Rectal smooth muscle tissue (tissue), 1 donor: ENCODE measurements around the gene SLC47A1.
"Not testable (repeated sequence)": the region's sequence is repeated elsewhere in the genome, so short reads cannot be mapped to it uniquely, and the experiment has no call there.

ENCODE experiments used
- H3K27ac ChIP-seq: one replicate; pipeline ENCODE4 v1.7.0; 2013; ENCODE audit warnings: low read depth, low read length, inconsistent platforms
- H3K27me3 ChIP-seq: one replicate; pipeline ENCODE4 v1.7.0; 2013; ENCODE audit warnings: low read length; ENCODE audit not compliant: control insufficient read depth, insufficient read depth
- H3K36me3 ChIP-seq: one replicate; pipeline ENCODE4 v1.7.0; 2013; ENCODE audit warnings: low read length; ENCODE audit not compliant: control insufficient read depth, insufficient read depth
- H3K4me1 ChIP-seq: one replicate; pipeline ENCODE4 v1.7.0; 2013; ENCODE audit warnings: low read length; ENCODE audit not compliant: control insufficient read depth, insufficient read depth
- H3K4me3 ChIP-seq: one replicate; pipeline ENCODE4 v1.7.0; 2013; ENCODE audit warnings: low read length
- H3K9ac ChIP-seq: one replicate; pipeline ENCODE4 v1.7.0; 2013; ENCODE audit warnings: low read length

SLC47A1 gene, protein sequence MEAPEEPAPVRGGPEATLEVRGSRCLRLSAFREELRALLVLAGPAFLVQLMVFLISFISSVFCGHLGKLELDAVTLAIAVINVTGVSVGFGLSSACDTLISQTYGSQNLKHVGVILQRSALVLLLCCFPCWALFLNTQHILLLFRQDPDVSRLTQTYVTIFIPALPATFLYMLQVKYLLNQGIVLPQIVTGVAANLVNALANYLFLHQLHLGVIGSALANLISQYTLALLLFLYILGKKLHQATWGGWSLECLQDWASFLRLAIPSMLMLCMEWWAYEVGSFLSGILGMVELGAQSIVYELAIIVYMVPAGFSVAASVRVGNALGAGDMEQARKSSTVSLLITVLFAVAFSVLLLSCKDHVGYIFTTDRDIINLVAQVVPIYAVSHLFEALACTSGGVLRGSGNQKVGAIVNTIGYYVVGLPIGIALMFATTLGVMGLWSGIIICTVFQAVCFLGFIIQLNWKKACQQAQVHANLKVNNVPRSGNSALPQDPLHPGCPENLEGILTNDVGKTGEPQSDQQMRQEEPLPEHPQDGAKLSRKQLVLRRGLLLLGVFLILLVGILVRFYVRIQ

GRCh38 chr17:19533718-19534561 lies at the start of gene SLC47A1:
TSS of gene SLC47A1 (plus strand) at chr17:19533854. CDS start at chr17:19533940, 86 bp downstream.
- Histone ChIP-seq H3K4me3 (peak within 1 kb of the TSS; percentile 59), H3K4me1 (no peaks in the 10 kb centered on the region), H3K36me3 (no peaks in the 10 kb centered on the region), H3K9ac (no peak within 1 kb of the TSS), H3K27ac (no peak within 1 kb of the TSS), H3K27me3 (peaks cover 3% of the 10 kb centered on the region)

GRCh38 chr17:19485800-19486340 lies 47.8 kb upstream of the SLC47A1 start:
- H3K27ac ChIP-seq: no peak overlapping the region
- H3K4me3 ChIP-seq: no peak overlapping the region
- H3K4me1 ChIP-seq: peaks cover 14% of the 10 kb centered on the region
- no peaks in the 10 kb centered on the region for H3K27me3 ChIP-seq
- no peaks in the 10 kb centered on the region for H3K36me3 ChIP-seq
- H3K9ac ChIP-seq: no peak overlapping the region

DNA sequence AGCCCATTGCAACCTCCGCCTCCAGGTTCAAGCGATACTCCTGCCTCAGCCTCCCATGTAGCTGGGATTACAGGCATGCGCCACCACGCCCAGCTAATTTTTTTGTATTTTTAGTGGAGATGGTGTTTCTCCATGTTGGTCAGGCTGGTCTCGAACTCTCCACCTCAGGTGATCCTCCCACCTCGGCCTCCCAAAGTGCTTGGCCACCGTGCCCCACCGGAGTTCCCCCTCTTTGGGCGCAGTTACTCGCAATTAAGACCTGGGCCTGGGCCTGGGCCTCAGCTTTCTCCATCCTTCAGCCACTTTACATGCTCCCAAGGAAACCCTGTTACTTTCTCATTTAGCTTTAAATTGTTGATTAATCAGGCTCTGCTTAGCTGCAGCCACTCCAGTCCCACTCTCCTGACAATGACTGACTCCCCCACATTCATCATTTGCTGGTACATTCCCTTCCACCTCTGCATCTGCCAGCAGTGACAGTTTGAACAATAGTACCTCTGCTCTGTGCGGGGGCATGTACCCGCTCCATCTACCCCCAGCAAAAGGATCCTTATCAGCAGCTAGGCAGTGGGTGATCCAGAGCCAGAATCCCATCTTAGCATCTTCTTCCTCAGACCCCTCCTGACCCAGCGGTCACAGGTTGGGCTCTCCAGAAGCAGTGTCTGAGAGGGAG lies 47.2 kb upstream of the SLC47A1 start:
- peak overlapping the region; percentile 52 for H3K27ac ChIP-seq
- no peaks in the 10 kb centered on the region for H3K27me3 ChIP-seq
- no peaks in the 10 kb centered on the region for H3K36me3 ChIP-seq
- no peak overlapping the region for H3K4me3 ChIP-seq
- H3K9ac ChIP-seq: no peak overlapping the region
- H3K4me1 ChIP-seq: peaks cover 14% of the 10 kb centered on the region

DNA sequence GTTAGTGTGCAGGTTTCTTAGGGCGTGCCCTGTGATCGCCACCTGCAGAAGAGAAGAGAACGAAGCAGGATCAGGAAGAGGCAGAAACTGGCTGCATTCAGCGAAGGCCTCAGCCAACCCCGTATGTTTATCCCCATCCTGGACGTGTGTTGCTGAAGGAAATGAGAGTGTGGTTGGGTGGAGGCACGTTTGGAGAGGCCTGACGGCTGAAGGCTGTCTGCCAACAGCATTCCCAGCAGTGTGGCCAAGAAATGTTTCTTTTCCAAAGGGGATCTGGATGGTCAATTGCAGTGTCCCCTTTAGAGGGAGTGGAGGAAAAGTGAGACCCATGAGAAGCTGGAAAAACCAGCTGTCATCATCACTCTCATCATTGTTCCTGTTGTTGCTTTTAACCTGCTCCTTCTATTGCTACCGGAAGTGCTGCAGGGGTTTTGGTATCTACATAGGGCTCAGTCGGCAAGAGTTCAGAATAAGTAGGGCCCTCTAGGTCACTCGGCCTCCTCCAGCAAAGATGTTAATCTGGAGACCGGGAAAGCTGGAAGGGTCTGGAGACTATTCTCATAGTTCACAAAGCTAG lies 46.5 kb upstream of the SLC47A1 start:
- peaks cover 14% of the 10 kb centered on the region for H3K4me1 ChIP-seq
- H3K27ac ChIP-seq: peak overlapping the region; percentile 52
- H3K9ac ChIP-seq: no peak overlapping the region
- no peaks in the 10 kb centered on the region for H3K36me3 ChIP-seq
- no peaks in the 10 kb centered on the region for H3K27me3 ChIP-seq
- no peak overlapping the region for H3K4me3 ChIP-seq

- no peak overlapping the region for H3K9ac ChIP-seq
- no peaks in the 10 kb centered on the region for H3K36me3 ChIP-seq
- H3K4me1 ChIP-seq: no peaks in the 10 kb centered on the region
- no peak overlapping the region for H3K4me3 ChIP-seq
- no peak overlapping the region for H3K27ac ChIP-seq
- H3K27me3 ChIP-seq: no peaks in the 10 kb centered on the region
These were observed 41.5 kb upstream of the SLC47A1 start for GRCh38 chr17:19492141-19492540.

DNA sequence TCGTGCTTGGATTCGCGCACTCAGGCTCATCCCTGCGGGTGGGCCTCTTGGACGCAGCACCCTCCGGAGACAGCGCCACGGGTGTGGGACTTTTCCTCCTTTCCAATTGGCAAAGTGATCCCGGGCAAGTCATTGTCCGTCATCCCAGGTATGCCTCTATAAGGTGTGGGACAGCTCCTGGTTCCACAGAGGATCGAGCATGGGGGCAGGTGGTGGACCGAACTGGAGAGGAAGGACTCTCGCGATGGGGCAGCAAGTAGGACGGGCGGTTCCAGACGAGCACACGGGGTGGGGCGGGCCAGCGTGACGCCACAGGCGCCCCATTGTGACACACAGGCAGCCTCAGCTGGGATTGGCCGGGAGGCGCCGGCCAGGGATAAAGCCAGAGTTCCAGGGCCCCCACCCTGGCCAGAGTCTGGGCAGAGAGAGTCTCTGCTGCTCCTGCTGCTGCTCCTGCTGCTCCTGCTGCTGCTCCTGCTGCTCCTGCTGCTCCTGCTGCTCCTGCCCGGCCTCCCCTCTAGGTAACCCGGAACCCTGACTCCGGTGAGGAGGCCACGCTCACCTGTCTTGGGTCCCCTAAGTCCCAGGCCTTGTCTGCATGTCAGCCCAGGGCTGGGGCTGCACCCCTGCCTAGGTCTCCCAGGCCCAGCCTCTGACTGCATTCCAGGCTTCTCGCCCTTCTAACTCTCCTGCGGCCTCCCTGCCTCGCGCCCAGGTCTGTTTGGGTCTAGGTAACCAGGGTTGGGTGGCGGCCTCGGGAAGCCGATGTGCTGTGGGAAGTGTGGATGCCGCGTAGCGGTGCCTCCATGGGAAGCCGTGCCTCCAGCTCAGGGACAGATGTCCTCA lies 38.5 kb upstream of the SLC47A1 start:
- Histone ChIP-seq H3K36me3 (no peaks in the 10 kb centered on the region), H3K4me1 (no peaks in the 10 kb centered on the region), H3K27me3 (no peaks in the 10 kb centered on the region), H3K4me3 (no peak overlapping the region), H3K27ac (no peak overlapping the region), H3K9ac (no peak overlapping the region)

DNA sequence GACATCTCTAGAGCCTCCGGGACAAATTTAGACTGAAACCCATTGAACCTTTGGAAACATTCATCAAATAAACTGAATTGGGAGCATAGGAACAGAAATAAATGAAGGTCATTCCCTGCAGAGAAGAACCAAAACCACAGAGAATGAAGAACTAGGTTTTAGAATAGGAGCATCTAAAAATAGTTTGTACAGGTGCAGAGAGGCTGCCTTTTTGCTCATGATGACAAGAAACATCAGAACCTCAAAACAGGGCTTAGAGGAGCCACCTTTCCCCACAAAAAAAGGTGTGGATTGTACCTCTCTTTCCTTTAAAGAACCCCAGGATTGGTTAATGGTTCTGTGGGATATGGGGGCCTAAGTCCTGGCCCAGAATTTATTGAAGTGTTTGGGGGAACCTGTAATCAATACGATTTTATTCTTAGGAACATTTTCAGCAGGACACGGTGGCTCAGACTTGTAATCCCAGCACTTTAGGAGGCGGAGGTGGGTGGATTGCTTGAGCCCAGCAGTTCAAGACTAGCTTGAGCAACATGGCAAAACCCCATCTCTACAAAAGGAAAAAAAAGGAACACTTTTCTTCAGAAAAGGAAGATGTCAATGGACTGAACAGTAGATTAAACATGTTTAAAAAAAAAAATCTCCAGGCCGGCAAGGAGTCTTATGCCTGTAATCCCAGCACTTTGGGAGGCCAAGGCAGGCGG lies 37.7 kb upstream of the SLC47A1 start:
- H3K36me3 ChIP-seq: no peaks in the 10 kb centered on the region
- no peaks in the 10 kb centered on the region for H3K4me1 ChIP-seq

GRCh38 chr17:19497624-19498023 lies 36.0 kb upstream of the SLC47A1 start:
- H3K4me1 ChIP-seq: no peaks in the 10 kb centered on the region
- H3K27me3 ChIP-seq: no peaks in the 10 kb centered on the region
- no peak overlapping the region for H3K9ac ChIP-seq
- H3K27ac ChIP-seq: no peak overlapping the region
- no peak overlapping the region for H3K4me3 ChIP-seq
- no peaks in the 10 kb centered on the region for H3K36me3 ChIP-seq

More for the DNA sequence above, 37.7 kb upstream of the SLC47A1 start:
- H3K27ac ChIP-seq: no peak overlapping the region
- no peak overlapping the region for H3K9ac ChIP-seq
- no peaks in the 10 kb centered on the region for H3K27me3 ChIP-seq
- H3K4me3 ChIP-seq: no peak overlapping the region

- H3K4me3 ChIP-seq: no peak overlapping the region
These were observed 32.4 kb upstream of the SLC47A1 start for GRCh38 chr17:19501219-19501618.

DNA sequence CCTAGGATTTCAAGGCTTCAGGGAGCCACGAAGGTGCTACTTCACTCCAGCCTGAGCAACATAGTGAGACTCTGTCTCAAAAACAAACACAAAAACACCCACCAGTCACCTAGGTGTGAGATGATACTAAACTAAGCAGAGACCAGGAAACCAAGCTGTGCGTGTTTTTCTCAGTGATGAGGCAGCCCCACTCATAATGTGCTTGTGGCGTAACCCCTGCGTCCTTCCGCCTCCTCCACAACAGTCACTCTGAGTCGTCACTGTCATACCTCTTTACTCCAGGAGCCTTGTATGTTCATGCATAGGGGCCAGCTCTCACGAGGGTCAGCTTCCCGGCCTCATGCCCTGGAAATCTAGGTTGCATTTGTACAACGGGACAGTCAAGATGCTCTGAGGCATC lies 31.1 kb upstream of the SLC47A1 start:
- H3K27ac ChIP-seq: no peak overlapping the region
- H3K36me3 ChIP-seq: no peaks in the 10 kb centered on the region
- H3K9ac ChIP-seq: no peak overlapping the region
- no peaks in the 10 kb centered on the region for H3K27me3 ChIP-seq
- no peaks in the 10 kb centered on the region for H3K4me1 ChIP-seq
- no peak overlapping the region for H3K4me3 ChIP-seq

More at GRCh38 chr17:19501219-19501618, 32.4 kb upstream of the SLC47A1 start:
- Histone ChIP-seq H3K4me1 (no peaks in the 10 kb centered on the region), H3K27me3 (no peaks in the 10 kb centered on the region), H3K27ac (no peak overlapping the region), H3K36me3 (no peaks in the 10 kb centered on the region), H3K9ac (no peak overlapping the region)

DNA sequence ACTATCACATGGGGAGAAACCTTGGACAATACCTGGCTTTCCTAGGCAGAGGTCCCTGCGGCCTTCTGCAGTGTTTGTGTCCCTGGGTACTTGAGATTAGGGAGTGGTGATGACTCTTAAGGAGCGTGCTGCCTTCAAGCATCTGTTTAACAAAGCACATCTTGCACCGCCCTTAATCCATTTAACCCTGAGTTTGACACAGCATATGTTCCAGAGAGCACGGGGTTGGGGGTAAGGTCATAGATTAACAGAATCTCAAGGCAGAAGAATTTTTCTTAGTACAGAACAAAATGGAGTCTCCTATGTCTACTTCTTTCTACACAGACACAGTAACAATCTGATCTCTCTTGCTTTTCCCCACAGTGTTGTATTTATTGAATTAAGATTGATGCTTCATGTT lies 28.1 kb upstream of the SLC47A1 start:
- H3K4me3 ChIP-seq, H3K9ac ChIP-seq, H3K4me1 ChIP-seq, H3K36me3 ChIP-seq, H3K27me3 ChIP-seq, H3K27ac ChIP-seq: not testable (repeated sequence)
